ENCODE results near the gene CACNA2D4. TPM values are rescaled to one million over a fixed set of nuclear protein-coding genes. Genes with fewer than 3 reads are reported as not detected.

CACNA2D4 gene
- total and polyA plus RNA-seq, 2 of the 13 experiments (the other 11 are each of a cell fraction or from before 2014, with no cell fraction given), result 14.2 to 136 TPM

- DNase-seq (ENCODE audit: low spot score), result no peak
- Histone ChIP-seq H3K4me3 (replicated peaks in 1 of 3; ENCODE audit: insufficient read depth in 1 of 3, low read depth in 2 of 3, low read length in 3 of 3) (no peak overlapping the region), H3K27me3 (ENCODE audit: control insufficient read depth in 1 of 2, insufficient read depth in 2 of 2, low read length in 2 of 2) (peaks cover 6 to 45% of the 10 kb centered on the region in 2 experiments; a peak in 4 of 5 replicates), H3K4me2 (ENCODE audit: low read depth, low read length) (no peak overlapping the region), H3K27ac (ENCODE audit: extremely low read length, insufficient read depth, low read length) (no peak overlapping the region), H2AFZ (ENCODE audit: low read length) (no peak overlapping the region), H3K9me3 (ENCODE audit: low read length) (no peaks in the 10 kb centered on the region), H3K36me3 (replicated peaks in 1 of 2; ENCODE audit: control insufficient read depth in 1 of 2, insufficient read depth in 2 of 2, low read length in 2 of 2) (no peaks in the 10 kb centered on the region), H3K79me2 (ENCODE audit: insufficient read depth, low read length) (no peaks in the 10 kb centered on the region), H3K9ac (ENCODE audit: insufficient read depth, low read depth, low read length) (no peak overlapping the region), H4K20me1 (ENCODE audit: insufficient read depth, low read length) (no peaks in the 10 kb centered on the region), H3K4me1 (ENCODE audit: insufficient read depth, low read length) (peaks cover 52% of the 10 kb centered on the region)
- 5% methylated on average over 4 of the region's 34 CpGs for WGBS (ENCODE audit: low lambda C conversion rate)
- POLR2A ChIA-PET, result no interaction called here
- in situ Hi-C loops (cut with HindIII; ENCODE audit: extremely low pct_ligation_motif_present, low pct_unique_long_range_greater_than_20kb), result no loop called here
- no peak for ATAC-seq
- TF ChIP-seq FOXO1 (CRISPR knock-in tag; IDR thresholded peaks at IDR 0.05), result no peak
- no peak for TF ChIP-seq ZBTB10 (CRISPR knock-in tag; IDR thresholded peaks at IDR 0.05; ENCODE audit: borderline replicate concordance)
- no peak for TF ChIP-seq AGO2 (optimal IDR thresholded peaks at IDR 0.05; ENCODE audit: low read depth, low read length)
- no peak for TF ChIP-seq ZNF496 (CRISPR knock-in tag; IDR thresholded peaks at IDR 0.05; ENCODE audit: insufficient replicate concordance)
- TF ChIP-seq LRRFIP1 (CRISPR knock-in tag; conservative IDR thresholded peaks at IDR 0.05), result no peak
- no peak for TF ChIP-seq ZBTB33 (CRISPR knock-in tag; IDR thresholded peaks at IDR 0.05)
- TF ChIP-seq AKAP8 (CRISPR knock-in tag; IDR thresholded peaks at IDR 0.05), result no peak
- TF ChIP-seq YY1 (IDR thresholded peaks at IDR 0.05; ENCODE audit: insufficient read depth, insufficient replicate concordance, low read depth, low read length), result no peak
- no peak for TF ChIP-seq ZKSCAN1 (IDR thresholded peaks at IDR 0.05; ENCODE audit: low read length)
- no peak for TF ChIP-seq LCORL (IDR thresholded peaks at IDR 0.05)
- TF ChIP-seq LCORL (CRISPR knock-in tag; IDR thresholded peaks at IDR 0.05), result no peak
- TF ChIP-seq MNT (IDR thresholded peaks at IDR 0.05), result no peak
- BruUV-seq (replicated peaks), result no TSS peak
- intact Hi-C loops (cut with micrococcal nuclease; ENCODE audit: unreplicated experiment), result no loop called here
- FAIRE-seq, result no peak
- CTCF ChIA-PET (ENCODE audit: low intra/inter-chr PET ratio, low total read pairs), result no interaction called here
These were observed 84.1 kb downstream of the CACNA2D4 start for GRCh38 chr12:1834186-1834925.
